Gastrocnemius medialis (tissue), 4 donors: ENCODE results near the gene DNAJC7. TPM values are rescaled to one million over a fixed set of nuclear protein-coding genes. Genes with fewer than 3 reads are reported as not detected.
"Not testable (repeated sequence)": the region's sequence is repeated elsewhere in the genome, so short reads cannot be mapped to it uniquely, and the experiment has no call there.

Source experiments
- ATAC-seq, 2 donors: fragments of 150-250 bp; one replicate each; pipeline ENCODE4 v1.9.1; 2016
- DNase-seq, 2 donors: peaks; one replicate each; pipeline ENCODE4 v3.0.0-alpha.2; 2019
- H3K27ac ChIP-seq, 4 donors: fragments of 200-600 bp; sonication (generic); 1 replicate in 1 of 4; 2 replicates in 3 of 4; pipeline ENCODE4 v1.5.1; 2016 to 2018; ENCODE audit warnings: mild to moderate bottlenecking in 2 of 4, moderate library complexity in 1 of 4
- H3K27me3 ChIP-seq, 3 donors: fragments of 200-600 bp; sonication (generic) in 2 of 3; 1 replicate in 1 of 3; 2 replicates in 2 of 3; pipeline versions ENCODE4 v1.5.1 to v1.6.0; 2016 to 2019; ENCODE audit warnings: mild to moderate bottlenecking in 1 of 3, moderate library complexity in 1 of 3
- H3K36me3 ChIP-seq, 2 donors: fragments of 200-600 bp; sonication (generic) in 1 of 2; one replicate each; pipeline ENCODE4 v1.5.1; 2017 to 2018
- H3K4me1 ChIP-seq, 2 donors: fragments of 200-600 bp; sonication (generic) in 1 of 2; one replicate each; pipeline ENCODE4 v1.5.1; 2016 to 2017; ENCODE audit warnings: mild to moderate bottlenecking in 2 of 2
- H3K4me3 ChIP-seq, 4 donors: fragments of 200-600 bp; sonication (generic) in 3 of 4; 1 replicate in 1 of 4; 2 replicates in 3 of 4; pipeline ENCODE4 v1.5.1; 2016 to 2019; ENCODE audit warnings: mild to moderate bottlenecking in 2 of 4
- H3K9me3 ChIP-seq, 3 donors: fragments of 200-600 bp; sonication (generic) in 2 of 3; 1 replicate in 1 of 3; 2 replicates in 2 of 3; pipeline ENCODE4 v1.5.1; 2016 to 2019
- POLR2A ChIP-seq, 2 donors: fragments of 450-650 bp; IDR thresholded peaks; one replicate each; pipeline ENCODE4 v1.6.1; 2017; ENCODE audit warnings: antibody characterized with exemption in 2 of 2, mild to moderate bottlenecking in 2 of 2, moderate library complexity in 2 of 2
- in situ Hi-C, 4 donors: fragments of 200-750 bp; cut with MboI; loops; one replicate each; pipeline versions ENCODE4 v1.15.0 to v1.8.0; 2017; ENCODE audit warnings: low sequenced_read_pairs in 4 of 4
- intact Hi-C: fragments of 100-400 bp; cut with DNase I; formaldehyde crosslinking; loops from one replicate; pipeline ENCODE4 v1.15.1; 2023; ENCODE audit warnings: low total_unique reads
- total RNA-seq, 4 donors: library from RNA; depleted of rRNA; stranded (reverse); fragments of >200 nt; gene quantifications; one replicate each; pipeline versions ENCODE4 v1.1.0 to v1.2.3, GENCODE V29; 2016
- TF ChIP-seq, protein P1 (sequence below), 5 experiments: fragments of 450-650 bp in 3 of 5; fragments of 200-600 bp in 2 of 5; sonication (generic) in 2 of 5; IDR thresholded peaks in 4 of 5; conservative IDR thresholded peaks in 1 of 5; 1 replicate in 4 of 5; 2 replicates in 1 of 5; pipeline ENCODE4 v1.5.1; 2016 to 2019; ENCODE audit warnings: antibody characterized with exemption in 5 of 5, mild to moderate bottlenecking in 3 of 5, moderate library complexity in 3 of 5

Gene DNAJC7
- total RNA-seq, 4 donors from 2014 or later = 64.4 to 78.9 (median 66.4) TPM

- Histone ChIP-seq H3K27me3 (no peaks in the 10 kb centered on the region), H3K4me1 (peaks cover 28 to 29% of the 10 kb centered on the region in 2 donors), H3K36me3 (peaks cover 0 to 23% of the 10 kb centered on the region in 2 donors), H3K9me3 (no peaks in the 10 kb centered on the region), H3K4me3 (no peak overlapping the region), H3K27ac (peak overlapping the region; percentile 64 to 76 (median 71))
- intact Hi-C loops (loop anchor here (1.0 to 2.0 kb wide), 4 partner anchors 26 to 91 kb away; partner anchors contain the start of gene C17orf113), in situ Hi-C loops (loop anchor here (5.0 to 10.0 kb wide), 3 partner anchors 80 to 90 kb away; partner anchors contain the start of gene DHX58 (in 3 of the 4))
- DNase-seq (no peak), ATAC-seq (no peak)
- no peak for TF ChIP-seq POLR2A (IDR thresholded peaks at IDR 0.05)
- TF ChIP-seq, protein P1, sequence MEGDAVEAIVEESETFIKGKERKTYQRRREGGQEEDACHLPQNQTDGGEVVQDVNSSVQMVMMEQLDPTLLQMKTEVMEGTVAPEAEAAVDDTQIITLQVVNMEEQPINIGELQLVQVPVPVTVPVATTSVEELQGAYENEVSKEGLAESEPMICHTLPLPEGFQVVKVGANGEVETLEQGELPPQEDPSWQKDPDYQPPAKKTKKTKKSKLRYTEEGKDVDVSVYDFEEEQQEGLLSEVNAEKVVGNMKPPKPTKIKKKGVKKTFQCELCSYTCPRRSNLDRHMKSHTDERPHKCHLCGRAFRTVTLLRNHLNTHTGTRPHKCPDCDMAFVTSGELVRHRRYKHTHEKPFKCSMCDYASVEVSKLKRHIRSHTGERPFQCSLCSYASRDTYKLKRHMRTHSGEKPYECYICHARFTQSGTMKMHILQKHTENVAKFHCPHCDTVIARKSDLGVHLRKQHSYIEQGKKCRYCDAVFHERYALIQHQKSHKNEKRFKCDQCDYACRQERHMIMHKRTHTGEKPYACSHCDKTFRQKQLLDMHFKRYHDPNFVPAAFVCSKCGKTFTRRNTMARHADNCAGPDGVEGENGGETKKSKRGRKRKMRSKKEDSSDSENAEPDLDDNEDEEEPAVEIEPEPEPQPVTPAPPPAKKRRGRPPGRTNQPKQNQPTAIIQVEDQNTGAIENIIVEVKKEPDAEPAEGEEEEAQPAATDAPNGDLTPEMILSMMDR (IDR thresholded peaks at IDR 0.05 in 4 of 5, conservative IDR thresholded peaks at IDR 0.05 in 1 of 5) = peak in 1 of 5 experiments; percentile 2
These were observed 7.9 kb upstream of the DNAJC7 start for GRCh38 chr17:42025191-42025579.

DNA sequence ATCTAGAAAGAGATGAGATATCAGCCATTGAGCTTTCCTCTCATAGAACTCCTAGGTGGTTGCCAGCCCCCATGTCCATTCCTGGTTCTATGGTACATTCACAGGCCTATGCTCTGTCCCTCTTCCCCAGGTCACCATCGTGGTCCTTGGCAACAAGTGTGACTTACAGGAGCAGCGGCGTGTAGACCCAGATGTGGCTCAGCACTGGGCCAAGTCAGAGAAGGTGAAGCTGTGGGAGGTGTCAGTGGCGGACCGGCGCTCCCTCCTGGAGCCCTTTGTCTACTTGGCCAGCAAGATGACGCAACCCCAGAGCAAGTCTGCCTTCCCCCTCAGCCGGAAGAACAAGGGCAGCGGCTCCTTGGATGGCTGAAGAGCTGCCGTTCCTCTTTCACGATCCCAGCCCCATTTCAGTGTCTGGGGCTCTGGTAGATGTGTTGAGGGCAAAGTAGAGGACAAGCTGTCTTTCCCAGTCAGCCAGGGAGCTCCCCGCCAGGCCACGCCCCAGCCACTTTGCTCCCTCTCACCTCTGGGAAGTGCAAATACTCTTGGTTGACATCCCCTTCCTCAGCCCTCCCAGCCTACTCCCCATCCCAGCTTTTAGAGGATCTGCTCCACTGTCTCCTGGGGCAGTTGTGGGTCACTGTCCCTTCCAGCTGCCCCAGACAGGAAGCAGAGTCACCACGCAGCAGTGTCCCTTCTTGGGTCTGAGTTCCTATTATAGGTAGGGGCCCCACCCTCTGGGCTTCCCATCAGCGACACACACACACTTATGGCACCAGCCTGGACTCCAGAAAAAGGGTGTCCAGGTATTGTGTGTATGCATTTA, 6.5 kb upstream of the DNAJC7 start:
- no peaks in the 10 kb centered on the region for H3K27me3 ChIP-seq
- in situ Hi-C loops = loop anchor here in 3 of 4 donors (10.0 kb wide), 2 partner anchors 81 to 91 kb away; partner anchors contain the start of gene DHX58 (in 2 of the 3)
- no peak overlapping the region for H3K4me3 ChIP-seq
- TF ChIP-seq, protein P1 (IDR thresholded peaks at IDR 0.05 in 4 of 5, conservative IDR thresholded peaks at IDR 0.05 in 1 of 5) = no peak
- no peak for TF ChIP-seq POLR2A (IDR thresholded peaks at IDR 0.05)
- H3K36me3 ChIP-seq = peaks cover 0 to 23% of the 10 kb centered on the region in 2 donors
- DNase-seq (peak in 1 of 2 donors; percentile 40), ATAC-seq (no peak)
- intact Hi-C loops = loop anchor here (2.0 kb wide), 2 partner anchors 27 to 39 kb away; partner anchors contain the start of gene C17orf113
- peaks cover 32 to 33% of the 10 kb centered on the region in 2 donors for H3K4me1 ChIP-seq
- peak overlapping the region; percentile 64 to 76 (median 71) for H3K27ac ChIP-seq
- no peaks in the 10 kb centered on the region for H3K9me3 ChIP-seq

GRCh38 chr17:42020845-42021244, 3.6 kb upstream of the DNAJC7 start:
- intact Hi-C loops, DNase-seq, H3K9me3 ChIP-seq, ATAC-seq, H3K27me3 ChIP-seq: not testable (repeated sequence)
- H3K4me3 ChIP-seq = peak overlapping the region; percentile 77 to 99 (median 96)
- H3K36me3 ChIP-seq = peaks cover 0 to 23% of the 10 kb centered on the region in 2 donors
- peaks cover 46 to 48% of the 10 kb centered on the region in 2 donors for H3K4me1 ChIP-seq
- in situ Hi-C loops = loop anchor here in 3 of 4 donors (10.0 kb wide), 2 partner anchors 84 to 94 kb away; partner anchors contain the start of gene DHX58 (in 2 of the 3)
- H3K27ac ChIP-seq = peak overlapping the region in 3 of 4 donors; percentile 90 to 96 (median 94)

GRCh38 chr17:42019509-42020404, 2.5 kb upstream of the DNAJC7 start, which contains the start of gene NKIRAS2:
NKIRAS2 (plus strand) TSS chr17:42020090; CDS start chr17:42021578, 1,488 bp downstream.
- Histone ChIP-seq H3K4me1 (peaks cover 50 to 51% of the 10 kb centered on the region in 2 donors), H3K9me3 (no peaks in the 10 kb centered on the region), H3K4me3 (peak within 1 kb of the TSS; percentile 77 to 99 (median 96)), H3K36me3 (peaks cover 0 to 23% of the 10 kb centered on the region in 2 donors), H3K27me3 (no peaks in the 10 kb centered on the region), H3K27ac (peak within 1 kb of the TSS; percentile 90 to 96 (median 94))
- intact Hi-C loops (loop anchor here (5.0 kb wide), 1 partner anchor 232 kb away; the partner anchor contains the start of gene JUP), in situ Hi-C loops (loop anchor here in 3 of 4 donors (10.0 kb wide), 2 partner anchors 85 to 95 kb away; partner anchors contain the start of gene DHX58 (in 2 of the 3))
- peak; percentile 91 to 93 for DNase-seq
- ATAC-seq = peak; percentile 59 to 66
- TF ChIP-seq, protein P1 (IDR thresholded peaks at IDR 0.05 in 4 of 5, conservative IDR thresholded peaks at IDR 0.05 in 1 of 5) = peak; percentile 91 to 98 (median 96)
- peak; percentile 58 to 66 for TF ChIP-seq POLR2A (IDR thresholded peaks at IDR 0.05)
